ENCODE results near the gene LARGE1.

The LARGE1 gene

GRCh38 chr22:33906954-33907353, 13.3 kb downstream of the LARGE1 start:
- no peak for TF ChIP-seq FOXM1 (IDR thresholded peaks at IDR 0.05; ENCODE audit: borderline replicate concordance, low read depth)
- TF ChIP-seq MAX (IDR thresholded peaks at IDR 0.05), result no peak
- no peak for TF ChIP-seq ZBTB7A (IDR thresholded peaks at IDR 0.05; ENCODE audit: low read depth)
- TF ChIP-seq CREB1 (IDR thresholded peaks at IDR 0.05; ENCODE audit: low read depth), result no peak
- TF ChIP-seq EGR1 (IDR thresholded peaks at IDR 0.05), result no peak
- TF ChIP-seq TAF1 (IDR thresholded peaks at IDR 0.05; ENCODE audit: low read depth), result no peak
- TF ChIP-seq YY1 (IDR thresholded peaks at IDR 0.05; ENCODE audit: low read depth), result no peak
- no peak for TF ChIP-seq RAD21 (IDR thresholded peaks at IDR 0.05; ENCODE audit: low read depth)
- no peak for TF ChIP-seq NFIC (IDR thresholded peaks at IDR 0.05)
- no peak for TF ChIP-seq USF1 (IDR thresholded peaks at IDR 0.05)

GRCh38 chr22:33906475-33906874, 13.8 kb downstream of the LARGE1 start:
- TF ChIP-seq CEBPB (IDR thresholded peaks at IDR 0.05) (no peak), TAF1 (IDR thresholded peaks at IDR 0.05; ENCODE audit: low read depth) (no peak), NFIC (IDR thresholded peaks at IDR 0.05) (no peak), RAD21 (IDR thresholded peaks at IDR 0.05; ENCODE audit: low read depth) (no peak), FOXM1 (IDR thresholded peaks at IDR 0.05; ENCODE audit: borderline replicate concordance, low read depth) (no peak), CREB1 (IDR thresholded peaks at IDR 0.05; ENCODE audit: low read depth) (no peak), MAX (IDR thresholded peaks at IDR 0.05) (no peak), ZBTB7A (IDR thresholded peaks at IDR 0.05; ENCODE audit: low read depth) (no peak), REST (IDR thresholded peaks at IDR 0.05; ENCODE audit: low read depth) (no peak), TEAD4 (IDR thresholded peaks at IDR 0.05) (no peak), YY1 (IDR thresholded peaks at IDR 0.05; ENCODE audit: low read depth) (no peak), EP300 (IDR thresholded peaks at IDR 0.05; ENCODE audit: borderline replicate concordance) (no peak), EGR1 (IDR thresholded peaks at IDR 0.05) (no peak)

DNA sequence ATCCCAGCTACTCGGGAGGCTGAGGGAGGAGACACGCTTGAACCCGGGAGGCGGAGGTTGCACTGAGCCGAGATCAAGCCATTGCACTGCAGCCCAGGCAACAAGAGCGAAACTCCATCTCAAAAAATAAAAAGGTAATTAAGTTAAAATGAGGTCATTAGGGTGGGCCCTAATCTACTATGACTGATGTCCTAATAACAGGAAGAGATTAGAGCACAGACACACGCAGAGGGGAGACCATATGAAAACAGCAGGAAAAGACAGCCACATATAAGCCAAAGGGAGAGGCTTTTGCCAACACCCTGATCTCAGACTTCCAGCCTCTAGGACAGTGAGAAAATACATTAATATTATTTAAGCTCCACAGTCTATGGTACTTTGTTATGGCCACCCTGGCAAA, 17.3 kb downstream of the LARGE1 start:
- TF ChIP-seq CREB1 (IDR thresholded peaks at IDR 0.05; ENCODE audit: low read depth) (no peak), EGR1 (IDR thresholded peaks at IDR 0.05) (no peak), TAF1 (IDR thresholded peaks at IDR 0.05; ENCODE audit: low read depth) (no peak), TCF12 (IDR thresholded peaks at IDR 0.05; ENCODE audit: low read depth) (no peak), MAX (IDR thresholded peaks at IDR 0.05) (no peak), NFIC (IDR thresholded peaks at IDR 0.05) (no peak), ZBTB7A (IDR thresholded peaks at IDR 0.05; ENCODE audit: low read depth) (no peak), TEAD4 (IDR thresholded peaks at IDR 0.05) (no peak), YY1 (IDR thresholded peaks at IDR 0.05; ENCODE audit: low read depth) (no peak), EP300 (IDR thresholded peaks at IDR 0.05; ENCODE audit: borderline replicate concordance) (no peak), FOXM1 (IDR thresholded peaks at IDR 0.05; ENCODE audit: borderline replicate concordance, low read depth) (no peak), REST (IDR thresholded peaks at IDR 0.05; ENCODE audit: low read depth) (no peak), USF1 (IDR thresholded peaks at IDR 0.05) (no peak), RAD21 (IDR thresholded peaks at IDR 0.05; ENCODE audit: low read depth) (no peak), CEBPB (IDR thresholded peaks at IDR 0.05) (no peak)

DNA sequence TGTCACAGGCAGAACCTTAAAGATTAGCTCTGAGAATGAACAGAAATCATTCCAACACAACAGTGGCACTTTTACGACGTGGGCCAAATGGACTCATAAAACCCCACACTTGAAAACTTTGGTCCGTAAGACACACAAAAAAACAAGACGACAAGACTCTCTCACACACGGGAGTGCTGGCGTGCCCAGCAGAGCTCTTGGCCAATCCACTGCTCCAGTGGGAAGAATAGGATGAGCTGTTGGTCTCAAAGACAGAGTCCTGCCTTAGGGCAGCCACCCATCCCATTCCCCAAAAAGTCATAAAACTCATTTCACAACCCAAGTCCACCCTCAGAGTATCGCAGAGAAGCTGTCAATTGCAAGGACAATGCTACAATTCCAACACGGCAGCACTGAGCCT, 18.2 kb downstream of the LARGE1 start:
- TF ChIP-seq EGR1 (IDR thresholded peaks at IDR 0.05), result no peak
- TF ChIP-seq MAX (IDR thresholded peaks at IDR 0.05), result no peak
- TF ChIP-seq YY1 (IDR thresholded peaks at IDR 0.05; ENCODE audit: low read depth), result no peak
- TF ChIP-seq TEAD4 (IDR thresholded peaks at IDR 0.05), result no peak
- no peak for TF ChIP-seq EP300 (IDR thresholded peaks at IDR 0.05; ENCODE audit: borderline replicate concordance)
- TF ChIP-seq TCF12 (IDR thresholded peaks at IDR 0.05; ENCODE audit: low read depth), result no peak

DNA sequence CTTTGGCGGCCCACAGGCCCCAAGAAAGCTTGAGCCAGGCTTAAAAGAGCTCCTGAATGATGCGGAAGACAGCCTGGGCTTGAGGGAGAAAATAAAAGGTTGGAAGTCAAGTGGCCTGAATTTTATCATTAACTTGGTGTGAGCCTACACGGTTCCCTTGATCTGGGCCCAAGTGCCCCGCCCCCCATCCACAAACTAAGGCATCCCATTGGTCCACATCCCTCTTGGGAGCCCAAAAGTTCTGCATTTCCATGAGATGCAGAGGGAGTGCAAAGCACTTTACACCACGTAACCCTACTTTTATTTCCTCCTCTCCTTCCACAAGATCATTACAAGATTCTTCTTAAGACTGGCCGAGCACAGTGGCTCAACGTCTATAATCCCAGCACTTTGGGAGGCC, 22.2 kb downstream of the LARGE1 start:
- TF ChIP-seq EGR1 (IDR thresholded peaks at IDR 0.05) (no peak), YY1 (IDR thresholded peaks at IDR 0.05; ENCODE audit: low read depth) (no peak), FOXM1 (IDR thresholded peaks at IDR 0.05; ENCODE audit: borderline replicate concordance, low read depth) (no peak), EP300 (IDR thresholded peaks at IDR 0.05; ENCODE audit: borderline replicate concordance) (no peak)

GRCh38 chr22:33897448-33897835, 22.8 kb downstream of the LARGE1 start:
- TF ChIP-seq ZBTB7A (IDR thresholded peaks at IDR 0.05; ENCODE audit: low read depth) (no peak), USF1 (IDR thresholded peaks at IDR 0.05) (no peak), CEBPB (IDR thresholded peaks at IDR 0.05) (no peak), YY1 (IDR thresholded peaks at IDR 0.05; ENCODE audit: low read depth) (no peak), RAD21 (IDR thresholded peaks at IDR 0.05; ENCODE audit: low read depth) (no peak), NFIC (IDR thresholded peaks at IDR 0.05) (no peak), TAF1 (IDR thresholded peaks at IDR 0.05; ENCODE audit: low read depth) (no peak), MAX (IDR thresholded peaks at IDR 0.05) (no peak), FOXM1 (IDR thresholded peaks at IDR 0.05; ENCODE audit: borderline replicate concordance, low read depth) (no peak), REST (IDR thresholded peaks at IDR 0.05; ENCODE audit: low read depth) (no peak), EGR1 (IDR thresholded peaks at IDR 0.05) (no peak), TCF12 (IDR thresholded peaks at IDR 0.05; ENCODE audit: low read depth) (no peak), EP300 (IDR thresholded peaks at IDR 0.05; ENCODE audit: borderline replicate concordance) (no peak), TEAD4 (IDR thresholded peaks at IDR 0.05) (no peak), CREB1 (IDR thresholded peaks at IDR 0.05; ENCODE audit: low read depth) (no peak)
